Osteocyte (in vitro differentiated cells): ENCODE results near the gene LCNL1. TPM values are rescaled to one million over a fixed set of nuclear protein-coding genes. Genes with fewer than 3 reads are reported as not detected.

Experiments used
- DNase-seq: peaks from one replicate; pipeline ENCODE4 v3.0.0; 2021; ENCODE audit warnings: mixed read lengths; ENCODE audit not compliant: unreplicated experiment; ENCODE audit errors: extremely low spot score
- H3K27ac Mint-ChIP-seq: one replicate; pipeline ENCODE4 v1.8.0; 2021; ENCODE audit warnings: mild to moderate bottlenecking, mixed read lengths; ENCODE audit not compliant: unreplicated experiment
- H3K27me3 Mint-ChIP-seq: one replicate; pipeline ENCODE4 v1.8.0; 2021; ENCODE audit warnings: mixed read lengths; ENCODE audit not compliant: unreplicated experiment
- H3K36me3 Mint-ChIP-seq: one replicate; pipeline ENCODE4 v1.8.0; 2021; ENCODE audit warnings: mixed read lengths; ENCODE audit not compliant: unreplicated experiment
- H3K4me1 Mint-ChIP-seq: one replicate; pipeline ENCODE4 v1.8.0; 2021; ENCODE audit warnings: mixed read lengths; ENCODE audit not compliant: unreplicated experiment
- H3K4me3 Mint-ChIP-seq: one replicate; pipeline ENCODE4 v1.8.0; 2021; ENCODE audit warnings: mild to moderate bottlenecking, moderate library complexity, mixed read lengths; ENCODE audit not compliant: unreplicated experiment
- H3K9me3 Mint-ChIP-seq: one replicate; pipeline ENCODE4 v1.8.0; 2021; ENCODE audit warnings: mixed read lengths; ENCODE audit not compliant: unreplicated experiment
- CTCF ChIP-seq: fragments of 200-600 bp; sonication (generic); IDR thresholded peaks from 2 replicates; pipeline ENCODE4 v1.5.0; 2021; ENCODE audit warnings: antibody characterized with exemption, mild to moderate bottlenecking, moderate library complexity
- total RNA-seq: library from RNA; stranded (reverse); gene quantifications from 2 replicates; pipeline ENCODE4 v1.2.1, GENCODE V29; 2021

Gene LCNL1
- total RNA-seq, 1 donor from 2014 or later, result 3.4 TPM

GRCh38 chr9:136960212-136960937, 22.4 kb upstream of the LCNL1 start:
- Mint-ChIP-seq H3K27ac (no peak overlapping the region), H3K9me3 (no peaks in the 10 kb centered on the region), H3K27me3 (no peaks in the 10 kb centered on the region), H3K4me3 (no peak overlapping the region), H3K4me1 (peaks cover 20% of the 10 kb centered on the region), H3K36me3 (no peaks in the 10 kb centered on the region)
- no peak for DNase-seq
- no peak for TF ChIP-seq CTCF

- Mint-ChIP-seq H3K4me3 (no peak overlapping the region), H3K36me3 (no peaks in the 10 kb centered on the region), H3K4me1 (peaks cover 20% of the 10 kb centered on the region), H3K9me3 (no peaks in the 10 kb centered on the region), H3K27ac (no peak overlapping the region), H3K27me3 (peaks cover 2% of the 10 kb centered on the region)
- no peak for TF ChIP-seq CTCF
- DNase-seq, result no peak
Observed at GRCh38 chr9:136960938-136961275, 21.9 kb upstream of the LCNL1 start.

- Mint-ChIP-seq H3K4me3 (no peak overlapping the region), H3K27me3 (peaks cover 3% of the 10 kb centered on the region), H3K9me3 (no peaks in the 10 kb centered on the region), H3K36me3 (no peaks in the 10 kb centered on the region), H3K4me1 (peaks cover 20% of the 10 kb centered on the region), H3K27ac (no peak overlapping the region)
- no peak for DNase-seq
- TF ChIP-seq CTCF, result no peak
Observed at GRCh38 chr9:136961279-136962065, 21.3 kb upstream of the LCNL1 start.

GRCh38 chr9:136962163-136962562, 20.6 kb upstream of the LCNL1 start:
- no peak overlapping the region for H3K27ac Mint-ChIP-seq

More at GRCh38 chr9:136962163-136962562, 20.6 kb upstream of the LCNL1 start:
- H3K4me1 Mint-ChIP-seq, result peaks cover 20% of the 10 kb centered on the region
- H3K9me3 Mint-ChIP-seq, result no peaks in the 10 kb centered on the region
- no peak for DNase-seq
- H3K4me3 Mint-ChIP-seq, result no peak overlapping the region
- peaks cover 3% of the 10 kb centered on the region for H3K27me3 Mint-ChIP-seq
- no peak for TF ChIP-seq CTCF
- H3K36me3 Mint-ChIP-seq, result no peaks in the 10 kb centered on the region
